Astrocyte (in vitro differentiated cells and primary cell): ENCODE measurements around the gene PPP1R37. TPM values are rescaled to one million over a fixed set of nuclear protein-coding genes. Genes with fewer than 3 reads are reported as not detected.

Experiments used
- DNase-seq: peaks from one replicate; pipeline ENCODE4 v3.0.0-alpha.2; 2010; ENCODE audit warnings: low read depth
- FAIRE-seq: peaks from 2 replicates; lab custom pipeline; 2011; peaks lifted over from hg19 to GRCh38; lab: Jason Lieb, UNC
- H2AFZ ChIP-seq: 2 replicates; pipeline ENCODE4 v1.6.0; 2012; ENCODE audit warnings: low read depth, low read length, inconsistent platforms
- H3K27ac ChIP-seq: 2 replicates; pipeline ENCODE4 v1.5.1; 2011; ENCODE audit warnings: low read depth, low read length, inconsistent platforms
- H3K27me3 ChIP-seq: 2 replicates; pipeline ENCODE4 v1.6.0; 2011; ENCODE audit warnings: low read length, inconsistent platforms; ENCODE audit not compliant: insufficient read depth
- H3K36me3 ChIP-seq: 2 replicates; pipeline ENCODE4 v1.5.1; 2011; ENCODE audit warnings: low read length, inconsistent platforms; ENCODE audit not compliant: insufficient read depth
- H3K4me1 ChIP-seq: 2 replicates; pipeline ENCODE4 v1.5.1; 2011; ENCODE audit warnings: low read length, inconsistent platforms; ENCODE audit not compliant: insufficient read depth
- H3K4me2 ChIP-seq: 2 replicates; pipeline ENCODE4 v1.6.0; 2012; ENCODE audit warnings: low read length, inconsistent platforms
- H3K4me3 ChIP-seq: 2 replicates; pipeline ENCODE4 v1.5.1; 2011; ENCODE audit warnings: low read depth, mild to moderate bottlenecking, low read length, inconsistent platforms; ENCODE audit not compliant: insufficient read depth
- H3K79me2 ChIP-seq: 2 replicates; pipeline ENCODE4 v1.6.0; 2012; ENCODE audit warnings: mild to moderate bottlenecking, low read length, inconsistent platforms; ENCODE audit not compliant: insufficient read depth
- H3K9ac ChIP-seq: 2 replicates; pipeline ENCODE4 v1.6.0; 2012; ENCODE audit warnings: mild to moderate bottlenecking, low read length, inconsistent platforms
- H3K9me3 ChIP-seq: 2 replicates; pipeline ENCODE4 v1.5.1; 2012; ENCODE audit warnings: low read depth, mild to moderate bottlenecking, low read length, inconsistent platforms; ENCODE audit not compliant: insufficient read depth
- H4K20me1 ChIP-seq: 2 replicates; pipeline ENCODE4 v1.6.0; 2012; ENCODE audit warnings: low read length, inconsistent platforms; ENCODE audit not compliant: insufficient read depth
- H3K27ac Mint-ChIP-seq: one replicate; pipeline ENCODE4 v1.8.0; 2021; ENCODE audit warnings: mild to moderate bottlenecking, mixed read lengths; ENCODE audit not compliant: unreplicated experiment
- H3K27me3 Mint-ChIP-seq: one replicate; pipeline ENCODE4 v1.8.0; 2021; ENCODE audit warnings: low read depth, mixed read lengths; ENCODE audit not compliant: unreplicated experiment
- H3K36me3 Mint-ChIP-seq: one replicate; pipeline ENCODE4 v1.8.0; 2021; ENCODE audit warnings: low read depth, mixed read lengths; ENCODE audit not compliant: unreplicated experiment
- H3K4me1 Mint-ChIP-seq: one replicate; pipeline ENCODE4 v1.8.0; 2021; ENCODE audit warnings: low read depth, mixed read lengths; ENCODE audit not compliant: unreplicated experiment
- H3K4me3 Mint-ChIP-seq: one replicate; pipeline ENCODE4 v1.8.0; 2021; ENCODE audit warnings: mild to moderate bottlenecking, moderate library complexity, mixed read lengths; ENCODE audit not compliant: unreplicated experiment
- H3K9me3 Mint-ChIP-seq: one replicate; pipeline ENCODE4 v1.8.0; 2021; ENCODE audit warnings: mild to moderate bottlenecking, mixed read lengths; ENCODE audit not compliant: unreplicated experiment
- EZH2 ChIP-seq: IDR thresholded peaks from 2 replicates; pipeline ENCODE4 v1.6.1; 2012; ENCODE audit warnings: mild to moderate bottlenecking, low read length, inconsistent platforms; ENCODE audit not compliant: insufficient read depth
- total RNA-seq: library from RNA; stranded (reverse); gene quantifications from 2 replicates; pipeline ENCODE4 v1.2.1, GENCODE V29; 2021
- TF ChIP-seq, protein P1 (sequence below): IDR thresholded peaks from 2 replicates; pipeline ENCODE4 v1.5.1; 2011; ENCODE audit warnings: low read depth, mild to moderate bottlenecking, inconsistent platforms, low read length, moderate library complexity; ENCODE audit not compliant: insufficient read depth

PPP1R37 gene
- total RNA-seq, 1 donor from 2014 or later: 29.1 TPM

DNA sequence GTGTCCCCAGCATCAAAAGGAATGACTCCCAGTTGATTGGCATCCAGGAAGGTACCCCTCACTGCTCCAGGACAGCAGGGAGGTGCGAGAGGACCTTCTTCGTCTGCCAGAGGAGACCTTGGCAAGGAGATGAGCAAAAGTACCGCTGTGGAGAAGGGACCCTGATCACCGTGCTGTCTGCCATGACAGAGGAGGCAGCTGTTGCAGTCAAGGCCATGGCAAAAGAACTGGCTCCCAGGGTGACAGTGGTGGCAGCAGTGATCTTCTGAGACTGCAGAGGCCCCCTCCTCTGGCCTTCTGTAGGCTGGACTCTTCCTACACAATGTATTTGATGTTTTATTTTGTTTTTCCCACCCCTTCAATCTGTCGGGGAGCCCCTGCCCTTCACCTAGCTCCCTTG is 35.8 kb downstream of the PPP1R37 start:
- Histone ChIP-seq H3K9me3 (no peaks in the 10 kb centered on the region), H3K36me3 (no peaks in the 10 kb centered on the region), H3K27me3 (no peaks in the 10 kb centered on the region), H4K20me1 (peaks cover 94% of the 10 kb centered on the region), H3K4me1 (peaks cover 5% of the 10 kb centered on the region), H3K4me2 (no peak overlapping the region), H3K9ac (no peak overlapping the region), H3K79me2 (peaks cover 82% of the 10 kb centered on the region), H3K27ac (no peak overlapping the region), H3K4me3 (no peak overlapping the region), H2AFZ (no peak overlapping the region)
- no peak for FAIRE-seq
- Mint-ChIP-seq H3K4me3 (no peak overlapping the region), H3K4me1 (peaks cover 3% of the 10 kb centered on the region), H3K27me3 (no peaks in the 10 kb centered on the region), H3K27ac (no peak overlapping the region), H3K36me3 (peaks cover 6% of the 10 kb centered on the region), H3K9me3 (no peaks in the 10 kb centered on the region)
- no peak for DNase-seq
- no peak for TF ChIP-seq EZH2
- TF ChIP-seq, protein P1, sequence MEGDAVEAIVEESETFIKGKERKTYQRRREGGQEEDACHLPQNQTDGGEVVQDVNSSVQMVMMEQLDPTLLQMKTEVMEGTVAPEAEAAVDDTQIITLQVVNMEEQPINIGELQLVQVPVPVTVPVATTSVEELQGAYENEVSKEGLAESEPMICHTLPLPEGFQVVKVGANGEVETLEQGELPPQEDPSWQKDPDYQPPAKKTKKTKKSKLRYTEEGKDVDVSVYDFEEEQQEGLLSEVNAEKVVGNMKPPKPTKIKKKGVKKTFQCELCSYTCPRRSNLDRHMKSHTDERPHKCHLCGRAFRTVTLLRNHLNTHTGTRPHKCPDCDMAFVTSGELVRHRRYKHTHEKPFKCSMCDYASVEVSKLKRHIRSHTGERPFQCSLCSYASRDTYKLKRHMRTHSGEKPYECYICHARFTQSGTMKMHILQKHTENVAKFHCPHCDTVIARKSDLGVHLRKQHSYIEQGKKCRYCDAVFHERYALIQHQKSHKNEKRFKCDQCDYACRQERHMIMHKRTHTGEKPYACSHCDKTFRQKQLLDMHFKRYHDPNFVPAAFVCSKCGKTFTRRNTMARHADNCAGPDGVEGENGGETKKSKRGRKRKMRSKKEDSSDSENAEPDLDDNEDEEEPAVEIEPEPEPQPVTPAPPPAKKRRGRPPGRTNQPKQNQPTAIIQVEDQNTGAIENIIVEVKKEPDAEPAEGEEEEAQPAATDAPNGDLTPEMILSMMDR: no peak

DNA sequence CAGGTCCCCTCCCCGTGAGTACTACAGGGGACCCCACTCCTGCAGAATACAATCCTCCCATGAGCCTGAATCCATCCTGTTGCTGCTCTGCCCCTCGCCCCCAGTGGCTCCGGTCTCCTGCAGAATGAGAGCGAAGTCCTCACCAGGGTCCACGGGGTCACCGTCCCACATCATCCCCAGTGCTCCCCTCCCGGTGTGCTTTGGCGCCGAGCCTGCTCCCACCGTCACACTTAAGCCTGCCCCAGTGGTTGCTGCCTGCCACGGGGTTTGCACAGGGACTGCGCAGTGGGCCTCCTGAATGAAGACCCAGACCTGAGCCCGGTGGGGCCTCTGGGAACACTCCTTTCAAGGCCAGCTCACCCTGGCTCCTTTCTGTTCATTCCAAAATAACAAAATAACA is 37.3 kb downstream of the PPP1R37 start:
- Mint-ChIP-seq H3K27ac (no peak overlapping the region), H3K4me1 (peaks cover 3% of the 10 kb centered on the region), H3K4me3 (peak overlapping the region; percentile 40), H3K36me3 (peaks cover 9% of the 10 kb centered on the region), H3K27me3 (no peaks in the 10 kb centered on the region), H3K9me3 (no peaks in the 10 kb centered on the region)
- H3K4me1 ChIP-seq: peaks cover 5% of the 10 kb centered on the region
- no peaks in the 10 kb centered on the region for H3K9me3 ChIP-seq
- H3K79me2 ChIP-seq: peaks cover 81% of the 10 kb centered on the region
- DNase-seq: no peak
- H2AFZ ChIP-seq: no peak overlapping the region
- no peaks in the 10 kb centered on the region for H3K27me3 ChIP-seq
- no peak overlapping the region for H3K27ac ChIP-seq
- no peaks in the 10 kb centered on the region for H3K36me3 ChIP-seq
- H4K20me1 ChIP-seq: peaks cover 92% of the 10 kb centered on the region
- H3K4me2 ChIP-seq: no peak overlapping the region
- H3K9ac ChIP-seq: peak overlapping the region; percentile 40
- no peak for FAIRE-seq
- TF ChIP-seq, protein P1: no peak
- TF ChIP-seq EZH2: no peak
- no peak overlapping the region for H3K4me3 ChIP-seq

DNA sequence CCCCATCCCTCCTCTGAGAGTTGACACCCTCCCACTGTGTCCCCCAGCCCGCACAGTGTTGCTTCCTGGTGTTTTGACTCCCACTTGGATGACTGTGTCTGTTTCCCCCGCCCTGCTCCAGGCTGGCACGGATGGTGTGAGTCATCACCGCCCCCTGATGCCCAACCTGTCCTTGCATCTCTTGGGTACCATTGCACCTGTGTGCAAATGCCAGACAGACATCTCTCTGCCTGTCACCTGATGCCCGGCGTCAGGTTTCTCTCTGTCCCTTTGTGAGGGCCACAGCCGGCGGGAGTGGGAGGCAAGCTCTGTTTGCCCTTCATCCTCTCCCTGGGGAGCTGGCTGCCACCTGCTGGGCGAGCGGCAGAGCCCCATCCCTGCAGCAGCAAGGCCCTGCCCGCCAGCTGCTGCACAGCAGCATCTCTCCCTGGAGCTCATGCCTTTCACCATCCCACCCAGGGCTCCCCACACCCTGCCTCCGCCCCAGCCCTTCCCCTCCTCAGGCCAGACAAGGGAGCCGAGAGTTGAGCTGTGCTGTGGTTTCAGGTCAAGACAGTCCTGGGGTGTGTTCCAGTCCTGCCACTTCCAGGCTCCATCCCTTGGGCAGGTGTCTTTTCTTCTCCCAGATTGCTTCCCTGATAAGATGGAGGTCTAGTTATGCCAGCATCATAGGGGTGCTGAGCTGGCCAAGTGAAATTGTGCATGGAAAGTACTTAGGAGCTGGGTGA is 38.1 kb downstream of the PPP1R37 start:
- H3K4me2 ChIP-seq: no peak overlapping the region
- H3K9me3 ChIP-seq: no peaks in the 10 kb centered on the region
- peaks cover 5% of the 10 kb centered on the region for H3K4me1 ChIP-seq
- Mint-ChIP-seq H3K4me1 (peaks cover 4% of the 10 kb centered on the region), H3K27me3 (no peaks in the 10 kb centered on the region), H3K4me3 (no peak overlapping the region), H3K36me3 (peaks cover 9% of the 10 kb centered on the region), H3K9me3 (no peaks in the 10 kb centered on the region), H3K27ac (no peak overlapping the region)
- peaks cover 91% of the 10 kb centered on the region for H4K20me1 ChIP-seq
- H3K9ac ChIP-seq: peak overlapping the region; percentile 40
- no peak for FAIRE-seq
- H2AFZ ChIP-seq: no peak overlapping the region
- no peak overlapping the region for H3K4me3 ChIP-seq
- no peak for DNase-seq
- no peaks in the 10 kb centered on the region for H3K36me3 ChIP-seq
- H3K27me3 ChIP-seq: no peaks in the 10 kb centered on the region
- H3K27ac ChIP-seq: no peak overlapping the region
- no peak for TF ChIP-seq EZH2
- TF ChIP-seq, protein P1: no peak
- peaks cover 79% of the 10 kb centered on the region for H3K79me2 ChIP-seq
